Measurements from ENCODE around the gene LMF1. TPM values are rescaled to one million over a fixed set of nuclear protein-coding genes. Genes with fewer than 3 reads are reported as not detected.

Gene LMF1
- polyA plus RNA-seq, 2 donors = 8.2 to 17.2 TPM

DNA sequence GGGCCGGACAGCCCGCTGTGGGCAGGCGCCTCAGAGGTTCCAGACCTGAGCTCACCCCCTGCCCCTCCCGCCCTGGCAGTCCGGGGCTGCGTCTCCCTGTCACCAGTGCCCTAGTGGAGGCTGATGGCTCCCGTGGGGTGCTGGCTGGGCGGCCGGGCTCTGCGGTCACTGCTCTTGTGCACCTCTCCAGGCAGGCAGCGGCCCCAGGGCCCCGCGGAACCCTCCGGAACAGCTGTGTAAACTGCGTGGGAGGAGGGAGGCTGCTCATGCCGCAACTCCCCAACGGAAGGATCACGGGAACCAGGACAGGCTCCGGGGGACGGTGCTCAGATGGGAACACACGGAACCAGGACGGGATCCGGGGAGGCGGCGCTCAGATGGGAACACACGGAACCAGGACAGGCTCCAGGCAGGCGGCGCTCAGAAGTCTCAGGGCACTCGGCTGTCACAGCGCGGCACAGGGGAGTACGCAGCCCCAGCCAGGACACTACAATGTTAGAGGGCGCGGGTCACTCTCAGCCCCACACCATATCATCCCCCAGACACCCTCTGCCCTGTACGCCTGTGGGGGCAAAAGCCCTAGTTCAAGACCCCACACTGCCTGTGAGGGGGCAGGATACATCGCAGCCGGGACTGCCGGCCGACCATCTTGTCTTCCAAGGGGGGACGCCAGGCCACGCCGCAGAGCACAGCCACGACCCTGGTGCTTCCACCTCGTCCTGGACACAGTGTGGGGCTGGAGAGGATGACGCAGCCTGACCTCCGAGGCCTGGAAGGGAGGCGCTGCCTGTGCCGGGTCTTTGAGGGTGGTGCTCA lies 96.2 kb downstream of the LMF1 start:
- H3K27me3 ChIP-seq (ENCODE audit: control insufficient read depth in 1 of 2, insufficient read depth in 2 of 2, low read length in 2 of 2) = no peaks in the 10 kb centered on the region
- H3K9me3 ChIP-seq (ENCODE audit: control insufficient read depth in 2 of 2, insufficient read depth in 1 of 2, low read depth in 1 of 2, low read length in 1 of 2) = peaks cover 0 to 2% of the 10 kb centered on the region in 2 donors
- WGBS, 2 donors = 91 to 94% methylated on average over 35 to 48 of the region's 48 CpGs
- H3K27ac ChIP-seq (ENCODE audit: low read depth in 2 of 2, low read length in 1 of 2) = no peak overlapping the region
- peaks cover 0 to 30% of the 10 kb centered on the region in 2 donors for H3K36me3 ChIP-seq (ENCODE audit: control insufficient read depth in 2 of 2, insufficient read depth in 2 of 2, low read length in 1 of 2)
- H3K4me1 ChIP-seq (ENCODE audit: control insufficient read depth in 2 of 2, insufficient read depth in 2 of 2, low read length in 1 of 2) = no peaks in the 10 kb centered on the region
- no peak overlapping the region for H3K4me3 ChIP-seq (ENCODE audit: low read depth in 1 of 2, low read length in 2 of 2)

GRCh38 chr16:873889-874288 lies 96.9 kb downstream of the LMF1 start:
- H3K4me1 ChIP-seq (ENCODE audit: control insufficient read depth in 2 of 2, insufficient read depth in 2 of 2, low read length in 1 of 2) = no peaks in the 10 kb centered on the region
- peaks cover 0 to 33% of the 10 kb centered on the region in 2 donors for H3K36me3 ChIP-seq (ENCODE audit: control insufficient read depth in 2 of 2, insufficient read depth in 2 of 2, low read length in 1 of 2)
- H3K27ac ChIP-seq (ENCODE audit: low read depth in 2 of 2, low read length in 1 of 2) = no peak overlapping the region
- H3K9me3 ChIP-seq (ENCODE audit: control insufficient read depth in 2 of 2, insufficient read depth in 1 of 2, low read depth in 1 of 2, low read length in 1 of 2) = peaks cover 0 to 2% of the 10 kb centered on the region in 2 donors
- no peaks in the 10 kb centered on the region for H3K27me3 ChIP-seq (ENCODE audit: control insufficient read depth in 1 of 2, insufficient read depth in 2 of 2, low read length in 2 of 2)
- 93 to 94% methylated on average over 22 of the region's 22 CpGs for WGBS, 2 donors
- H3K4me3 ChIP-seq (ENCODE audit: low read depth in 1 of 2, low read length in 2 of 2) = no peak overlapping the region

- H3K36me3 ChIP-seq (ENCODE audit: control insufficient read depth in 2 of 2, insufficient read depth in 2 of 2, low read length in 1 of 2) = peaks cover 0 to 33% of the 10 kb centered on the region in 2 donors
- WGBS, 2 donors = 93% methylated on average over 25 to 29 of the region's 29 CpGs
- no peaks in the 10 kb centered on the region for H3K27me3 ChIP-seq (ENCODE audit: control insufficient read depth in 1 of 2, insufficient read depth in 2 of 2, low read length in 2 of 2)
- H3K4me1 ChIP-seq (ENCODE audit: control insufficient read depth in 2 of 2, insufficient read depth in 2 of 2, low read length in 1 of 2) = no peaks in the 10 kb centered on the region
- H3K9me3 ChIP-seq (ENCODE audit: control insufficient read depth in 2 of 2, insufficient read depth in 1 of 2, low read depth in 1 of 2, low read length in 1 of 2) = peaks cover 0 to 2% of the 10 kb centered on the region in 2 donors
- no peak overlapping the region for H3K4me3 ChIP-seq (ENCODE audit: low read depth in 1 of 2, low read length in 2 of 2)
- no peak overlapping the region for H3K27ac ChIP-seq (ENCODE audit: low read depth in 2 of 2, low read length in 1 of 2)
Observed at GRCh38 chr16:873243-873661, 97.5 kb downstream of the LMF1 start.

GRCh38 chr16:872436-873242 lies 98.1 kb downstream of the LMF1 start:
- WGBS, 2 donors = 88 to 92% methylated on average over 23 of the region's 23 CpGs
- H3K9me3 ChIP-seq (ENCODE audit: control insufficient read depth in 2 of 2, insufficient read depth in 1 of 2, low read depth in 1 of 2, low read length in 1 of 2) = peaks cover 0 to 2% of the 10 kb centered on the region in 2 donors
- peaks cover 0 to 33% of the 10 kb centered on the region in 2 donors for H3K36me3 ChIP-seq (ENCODE audit: control insufficient read depth in 2 of 2, insufficient read depth in 2 of 2, low read length in 1 of 2)
- H3K27ac ChIP-seq (ENCODE audit: low read depth in 2 of 2, low read length in 1 of 2) = no peak overlapping the region
- no peaks in the 10 kb centered on the region for H3K4me1 ChIP-seq (ENCODE audit: control insufficient read depth in 2 of 2, insufficient read depth in 2 of 2, low read length in 1 of 2)
- no peak overlapping the region for H3K4me3 ChIP-seq (ENCODE audit: low read depth in 1 of 2, low read length in 2 of 2)
- H3K27me3 ChIP-seq (ENCODE audit: control insufficient read depth in 1 of 2, insufficient read depth in 2 of 2, low read length in 2 of 2) = no peaks in the 10 kb centered on the region

- 88 to 90% methylated on average over 30 of the region's 30 CpGs for WGBS, 2 donors
- peaks cover 0 to 33% of the 10 kb centered on the region in 2 donors for H3K36me3 ChIP-seq (ENCODE audit: control insufficient read depth in 2 of 2, insufficient read depth in 2 of 2, low read length in 1 of 2)
- no peak overlapping the region for H3K27ac ChIP-seq (ENCODE audit: low read depth in 2 of 2, low read length in 1 of 2)
- H3K4me1 ChIP-seq (ENCODE audit: control insufficient read depth in 2 of 2, insufficient read depth in 2 of 2, low read length in 1 of 2) = no peaks in the 10 kb centered on the region
- no peaks in the 10 kb centered on the region for H3K27me3 ChIP-seq (ENCODE audit: control insufficient read depth in 1 of 2, insufficient read depth in 2 of 2, low read length in 2 of 2)
- H3K4me3 ChIP-seq (ENCODE audit: low read depth in 1 of 2, low read length in 2 of 2) = no peak overlapping the region
- peaks cover 0 to 2% of the 10 kb centered on the region in 2 donors for H3K9me3 ChIP-seq (ENCODE audit: control insufficient read depth in 2 of 2, insufficient read depth in 1 of 2, low read depth in 1 of 2, low read length in 1 of 2)
Observed at GRCh38 chr16:871562-872345, 99.0 kb downstream of the LMF1 start.

- Histone ChIP-seq H3K27me3 (ENCODE audit: control insufficient read depth in 1 of 2, insufficient read depth in 2 of 2, low read length in 2 of 2) (no peaks in the 10 kb centered on the region), H3K4me1 (ENCODE audit: control insufficient read depth in 2 of 2, insufficient read depth in 2 of 2, low read length in 1 of 2) (no peaks in the 10 kb centered on the region), H3K9me3 (ENCODE audit: control insufficient read depth in 2 of 2, insufficient read depth in 1 of 2, low read depth in 1 of 2, low read length in 1 of 2) (peaks cover 0 to 2% of the 10 kb centered on the region in 2 donors), H3K4me3 (ENCODE audit: low read depth in 1 of 2, low read length in 2 of 2) (no peak overlapping the region), H3K27ac (ENCODE audit: low read depth in 2 of 2, low read length in 1 of 2) (no peak overlapping the region), H3K36me3 (ENCODE audit: control insufficient read depth in 2 of 2, insufficient read depth in 2 of 2, low read length in 1 of 2) (peaks cover 0 to 32% of the 10 kb centered on the region in 2 donors)
- WGBS, 2 donors = 90 to 92% methylated on average over 30 to 31 of the region's 31 CpGs
Observed at GRCh38 chr16:870856-871561, 99.8 kb downstream of the LMF1 start.

GRCh38 chr16:869823-870641 lies 100.8 kb downstream of the LMF1 start:
- 94 to 96% methylated on average over 32 of the region's 32 CpGs for WGBS, 2 donors
- H3K4me3 ChIP-seq (ENCODE audit: low read depth in 1 of 2, low read length in 2 of 2) = no peak overlapping the region
- H3K27ac ChIP-seq (ENCODE audit: low read depth in 2 of 2, low read length in 1 of 2) = no peak overlapping the region
- no peaks in the 10 kb centered on the region for H3K4me1 ChIP-seq (ENCODE audit: control insufficient read depth in 2 of 2, insufficient read depth in 2 of 2, low read length in 1 of 2)
- H3K27me3 ChIP-seq (ENCODE audit: control insufficient read depth in 1 of 2, insufficient read depth in 2 of 2, low read length in 2 of 2) = no peaks in the 10 kb centered on the region
- peaks cover 0 to 2% of the 10 kb centered on the region in 2 donors for H3K9me3 ChIP-seq (ENCODE audit: control insufficient read depth in 2 of 2, insufficient read depth in 1 of 2, low read depth in 1 of 2, low read length in 1 of 2)
- peaks cover 0 to 22% of the 10 kb centered on the region in 2 donors for H3K36me3 ChIP-seq (ENCODE audit: control insufficient read depth in 2 of 2, insufficient read depth in 2 of 2, low read length in 1 of 2)
